Loucy (cell line): ENCODE results near the gene SLC35B1.

Experiments
- H2AFZ ChIP-seq: fragments of 200-600 bp; sonication (generic); 2 replicates; pipeline ENCODE4 v1.6.0; 2016; ENCODE audit warnings: antibody characterized with exemption, mild to moderate bottlenecking, low read length, moderate library complexity
- H3F3A ChIP-seq: fragments of 200-600 bp; 2 replicates; pipeline ENCODE4 v1.6.0; 2016; ENCODE audit warnings: antibody characterized with exemption, low read depth, mild to moderate bottlenecking
- H3K27me3 ChIP-seq: fragments of 200-600 bp; sonication (generic); 2 replicates; pipeline ENCODE4 v1.6.1; 2014; ENCODE audit warnings: low read length, mild to moderate bottlenecking; ENCODE audit not compliant: insufficient read depth, poor library complexity, severe bottlenecking
- H3K36me3 ChIP-seq: fragments of 200-600 bp; sonication (generic); 2 replicates; pipeline ENCODE4 v1.6.1; 2016; ENCODE audit warnings: low read length; ENCODE audit not compliant: insufficient read depth
- H3K4me1 ChIP-seq: fragments of 200-600 bp; sonication (generic); 2 replicates; pipeline ENCODE4 v1.5.1; 2014; ENCODE audit warnings: low read length, mild to moderate bottlenecking; ENCODE audit not compliant: insufficient read depth, poor library complexity, severe bottlenecking
- H3K4me2 ChIP-seq: fragments of 200-600 bp; sonication (generic); 2 replicates; pipeline ENCODE4 v1.6.0; 2014; ENCODE audit warnings: antibody characterized with exemption, low read length, low read depth, mild to moderate bottlenecking; ENCODE audit not compliant: poor library complexity, severe bottlenecking
- H3K4me3 ChIP-seq: fragments of 200-600 bp; sonication (generic); 2 replicates; pipeline ENCODE4 v1.5.1; 2014; ENCODE audit warnings: low read length, mild to moderate bottlenecking, mixed read lengths; ENCODE audit not compliant: poor library complexity, severe bottlenecking
- H3K79me2 ChIP-seq: fragments of 200-600 bp; sonication (generic); 2 replicates; pipeline ENCODE4 v1.6.1; 2014; ENCODE audit warnings: low read length; ENCODE audit not compliant: insufficient read depth
- H3K9ac ChIP-seq: fragments of 200-600 bp; sonication (generic); 2 replicates; pipeline ENCODE4 v1.6.0; 2014; ENCODE audit warnings: mild to moderate bottlenecking, low read depth, low read length, moderate library complexity; ENCODE audit not compliant: poor library complexity, severe bottlenecking
- H3K9me2 ChIP-seq: fragments of 200-600 bp; sonication (generic); replicated peaks from 2 replicates; pipeline ENCODE4 v1.6.1; 2016; ENCODE audit warnings: low read depth, low read length, mixed read lengths
- H3K9me3 ChIP-seq: fragments of 200-600 bp; sonication (generic); 2 replicates; pipeline ENCODE4 v1.6.1; 2014; ENCODE audit warnings: mild to moderate bottlenecking, antibody characterized with exemption, low read length, low read depth; ENCODE audit not compliant: insufficient read depth
- H4K20me1 ChIP-seq: fragments of 200-600 bp; sonication (generic); 2 replicates; pipeline ENCODE4 v1.6.0; 2014; ENCODE audit warnings: antibody characterized with exemption, low read length, mild to moderate bottlenecking; ENCODE audit not compliant: insufficient read depth, poor library complexity, severe bottlenecking
- CTCF ChIP-seq: fragments of 200-600 bp; sonication (generic); conservative IDR thresholded peaks from 2 replicates; pipeline ENCODE4 v1.5.1; 2014; ENCODE audit warnings: mild to moderate bottlenecking, antibody characterized with exemption, low read length
- EZH2phosphoT487 ChIP-seq: fragments of 200-600 bp; IDR thresholded peaks from 2 replicates; pipeline ENCODE4 v1.6.1; 2018; ENCODE audit warnings: antibody characterized with exemption, mild to moderate bottlenecking, moderate library complexity, borderline replicate concordance

Gene SLC35B1

GRCh38 chr17:49749730-49750129, 42.0 kb upstream of the SLC35B1 start:
- Histone ChIP-seq H3K4me1 (peaks cover 82% of the 10 kb centered on the region), H4K20me1 (peaks cover 42% of the 10 kb centered on the region), H3K36me3 (peaks cover 25% of the 10 kb centered on the region), H3K27me3 (no peaks in the 10 kb centered on the region), H3K9me2 (no peaks in the 10 kb centered on the region), H3K9me3 (no peaks in the 10 kb centered on the region), H3K4me3 (peak overlapping the region; percentile 73), H3K79me2 (peaks cover 87% of the 10 kb centered on the region), H2AFZ (no peak overlapping the region), H3K9ac (peak overlapping the region; percentile 75), H3K4me2 (peak overlapping the region; percentile 96), H3F3A (peaks cover 39% of the 10 kb centered on the region)
- no peak for TF ChIP-seq CTCF
- TF ChIP-seq EZH2phosphoT487: no peak

GRCh38 chr17:49748791-49749190, 41.0 kb upstream of the SLC35B1 start:
- Histone ChIP-seq H3K4me2 (peak overlapping the region; percentile 96), H3K36me3 (peaks cover 25% of the 10 kb centered on the region), H3K9me2 (no peaks in the 10 kb centered on the region), H3K9ac (peak overlapping the region; percentile 75), H3K4me1 (peaks cover 85% of the 10 kb centered on the region), H3F3A (peaks cover 39% of the 10 kb centered on the region), H2AFZ (no peak overlapping the region), H3K79me2 (peaks cover 87% of the 10 kb centered on the region), H3K27me3 (no peaks in the 10 kb centered on the region), H3K4me3 (peak overlapping the region; percentile 73), H4K20me1 (peaks cover 34% of the 10 kb centered on the region), H3K9me3 (no peaks in the 10 kb centered on the region)
- TF ChIP-seq EZH2phosphoT487 (no peak), CTCF (no peak)

- H3K79me2 ChIP-seq: peaks cover 87% of the 10 kb centered on the region
- H3K4me1 ChIP-seq: peaks cover 84% of the 10 kb centered on the region
- no peaks in the 10 kb centered on the region for H3K9me3 ChIP-seq
- H3K4me2 ChIP-seq: peak overlapping the region; percentile 96
- H3K27me3 ChIP-seq: no peaks in the 10 kb centered on the region
- H3K4me3 ChIP-seq: peak overlapping the region; percentile 73
- peaks cover 30% of the 10 kb centered on the region for H4K20me1 ChIP-seq
- peaks cover 37% of the 10 kb centered on the region for H3F3A ChIP-seq
- no peak for TF ChIP-seq EZH2phosphoT487
- no peak for TF ChIP-seq CTCF
- no peak overlapping the region for H2AFZ ChIP-seq
- peaks cover 25% of the 10 kb centered on the region for H3K36me3 ChIP-seq
- H3K9me2 ChIP-seq: no peaks in the 10 kb centered on the region
- peak overlapping the region; percentile 75 for H3K9ac ChIP-seq
Measured at GRCh38 chr17:49748223-49748622, 40.5 kb upstream of the SLC35B1 start.
